Suprapubic skin (tissue), 4 donors: ENCODE measurements around the gene CDS2.

Experiments used
- CTCF ChIP-seq, 2 donors: fragments of 200-600 bp in 1 of 2; fragments of 450-650 bp in 1 of 2; sonication (generic) in 1 of 2; IDR thresholded peaks; one replicate each; pipeline ENCODE4 v1.5.1; 2016 to 2019; ENCODE audit warnings: antibody characterized with exemption in 2 of 2, mild to moderate bottlenecking in 1 of 2, moderate library complexity in 1 of 2
- EP300 ChIP-seq: sonication (generic); formaldehyde crosslinking; IDR thresholded peaks from one replicate; pipeline ENCODE4 v1.6.1; 2017; ENCODE audit warnings: antibody characterized with exemption
- POLR2A ChIP-seq, 2 donors: fragments of 450-650 bp; IDR thresholded peaks; one replicate each; pipeline ENCODE4 v1.6.1; 2017; ENCODE audit warnings: antibody characterized with exemption in 2 of 2, mild to moderate bottlenecking in 2 of 2, moderate library complexity in 2 of 2
- POLR2AphosphoS5 ChIP-seq, 3 donors: sonication (generic); formaldehyde crosslinking; IDR thresholded peaks; one replicate each; pipeline ENCODE4 v1.6.1; 2017; ENCODE audit warnings: antibody characterized with exemption in 3 of 3

GRCh38 chr20:5133998-5134397 is 7.2 kb downstream of the CDS2 start:
- TF ChIP-seq CTCF (IDR thresholded peaks at IDR 0.05): no peak
- TF ChIP-seq EP300: no peak
- no peak for TF ChIP-seq POLR2A (IDR thresholded peaks at IDR 0.05)
- TF ChIP-seq POLR2AphosphoS5 (IDR thresholded peaks at IDR 0.05): no peak
